ENCODE results near the gene PIP5K1B. TPM values are rescaled to one million over a fixed set of nuclear protein-coding genes. Genes with fewer than 3 reads are reported as not detected.

PIP5K1B gene
- polyA plus RNA-seq, 1 donor (not counting 4 experiments of a cell fraction or from before 2014, with no cell fraction given) = not detected

DNA sequence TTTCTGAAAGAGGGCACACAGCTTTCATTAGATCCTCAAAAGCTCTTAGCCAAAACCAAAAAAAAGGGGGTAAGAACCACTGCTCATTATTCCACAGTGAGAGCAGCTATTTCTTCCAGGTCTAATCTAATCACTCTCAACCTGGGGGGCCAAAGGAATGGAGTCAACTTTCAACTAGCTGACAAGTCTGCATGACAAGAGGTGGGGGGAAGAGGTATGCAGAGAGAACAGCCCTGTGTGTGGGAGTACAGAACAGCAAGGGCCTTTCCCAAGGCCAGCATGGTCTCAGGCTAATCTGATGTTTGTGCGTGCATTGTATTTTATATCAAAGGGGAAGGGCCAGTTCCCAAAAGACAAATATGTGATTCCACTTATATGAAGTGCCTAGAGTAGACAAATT, 36.9 kb upstream of the PIP5K1B start:
- Histone ChIP-seq H3K9me3 (ENCODE audit: control insufficient read depth, low read depth, low read length) (no peaks in the 10 kb centered on the region), H3K27me3 (ENCODE audit: control insufficient read depth, extremely low read depth, insufficient read depth, low read length) (no peaks in the 10 kb centered on the region), H3K36me3 (ENCODE audit: control insufficient read depth in 2 of 2, extremely low read depth in 1 of 2, insufficient read depth in 2 of 2, low read length in 2 of 2) (no peaks in the 10 kb centered on the region), H3K79me2 (ENCODE audit: control insufficient read depth, insufficient read depth, low read length) (no peaks in the 10 kb centered on the region), H3K9ac (ENCODE audit: control insufficient read depth, extremely low read depth, insufficient read depth, low read length) (no peak overlapping the region), H2AFZ (ENCODE audit: control insufficient read depth, low read length) (no peak overlapping the region), H3K9me1 (ENCODE audit: control insufficient read depth, extremely low read depth, insufficient read depth, low read length) (no peaks in the 10 kb centered on the region), H3K4me1 (ENCODE audit: control insufficient read depth, extremely low read depth, insufficient read depth, low read length) (no peaks in the 10 kb centered on the region), H4K20me1 (ENCODE audit: control insufficient read depth, extremely low read depth, insufficient read depth, low read length) (no peaks in the 10 kb centered on the region), H3K27ac (ENCODE audit: control insufficient read depth, insufficient read depth, low read length) (no peak overlapping the region), H3K4me2 (ENCODE audit: control insufficient read depth, extremely low read depth, insufficient read depth, low read depth, low read length) (no peak overlapping the region), H3K4me3 (ENCODE audit: control insufficient read depth in 2 of 3, extremely low read depth in 1 of 3, insufficient read depth in 2 of 3, low read depth in 1 of 3, low read length in 3 of 3) (no peak overlapping the region)
- no peak for TF ChIP-seq CTCF (optimal IDR thresholded peaks at IDR 0.05 in 1 of 3, IDR thresholded peaks at IDR 0.05 in 1 of 3, conservative IDR thresholded peaks at IDR 0.05 in 1 of 3; ENCODE audit: extremely low read depth in 1 of 3, insufficient read depth in 2 of 3, low read length in 3 of 3)
- TF ChIP-seq EZH2 (IDR thresholded peaks at IDR 0.05; ENCODE audit: low read length) = no peak
- dilution Hi-C loops (cut with MboI; ENCODE audit: extremely low pct_ligation_motif_present, low sequenced_read_pairs) = no loop called here
- FAIRE-seq (no peak), DNase-seq (ENCODE audit: low read depth, low spot score) (no peak)

DNA sequence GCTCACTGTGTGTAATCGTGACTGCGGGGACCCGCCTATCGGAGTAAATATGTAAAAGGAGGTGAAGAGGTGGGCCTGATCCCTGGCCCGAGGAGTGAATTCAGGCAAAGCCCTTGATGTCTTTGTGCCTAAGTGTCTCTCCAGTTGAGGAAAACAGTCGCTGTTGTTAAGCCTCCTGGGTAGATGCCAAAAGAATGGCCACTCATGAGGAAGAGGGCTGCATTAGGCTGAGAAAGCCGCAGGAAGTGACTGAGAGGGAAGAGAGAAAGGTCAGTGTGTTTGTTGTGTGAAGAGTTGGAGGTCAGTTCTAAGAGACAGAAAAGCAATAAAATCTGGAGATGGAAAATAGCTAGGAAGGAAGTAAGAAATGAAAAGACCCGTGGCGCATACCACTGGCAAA, 35.8 kb upstream of the PIP5K1B start:
- H3K4me3 ChIP-seq (ENCODE audit: control insufficient read depth in 2 of 3, extremely low read depth in 1 of 3, insufficient read depth in 2 of 3, low read depth in 1 of 3, low read length in 3 of 3) = no peak overlapping the region
- H3K9me1 ChIP-seq (ENCODE audit: control insufficient read depth, extremely low read depth, insufficient read depth, low read length) = no peaks in the 10 kb centered on the region
- no peaks in the 10 kb centered on the region for H3K36me3 ChIP-seq (ENCODE audit: control insufficient read depth in 2 of 2, extremely low read depth in 1 of 2, insufficient read depth in 2 of 2, low read length in 2 of 2)
- no peaks in the 10 kb centered on the region for H3K9me3 ChIP-seq (ENCODE audit: control insufficient read depth, low read depth, low read length)
- H3K4me2 ChIP-seq (ENCODE audit: control insufficient read depth, extremely low read depth, insufficient read depth, low read depth, low read length) = no peak overlapping the region
- H3K27ac ChIP-seq (ENCODE audit: control insufficient read depth, insufficient read depth, low read length) = no peak overlapping the region
- no peak for DNase-seq (ENCODE audit: low read depth, low spot score)
- no peak for FAIRE-seq
- H2AFZ ChIP-seq (ENCODE audit: control insufficient read depth, low read length) = no peak overlapping the region
- H3K27me3 ChIP-seq (ENCODE audit: control insufficient read depth, extremely low read depth, insufficient read depth, low read length) = no peaks in the 10 kb centered on the region
- H3K9ac ChIP-seq (ENCODE audit: control insufficient read depth, extremely low read depth, insufficient read depth, low read length) = no peak overlapping the region
- TF ChIP-seq CTCF (optimal IDR thresholded peaks at IDR 0.05 in 1 of 3, IDR thresholded peaks at IDR 0.05 in 1 of 3, conservative IDR thresholded peaks at IDR 0.05 in 1 of 3; ENCODE audit: extremely low read depth in 1 of 3, insufficient read depth in 2 of 3, low read length in 3 of 3) = no peak
- H4K20me1 ChIP-seq (ENCODE audit: control insufficient read depth, extremely low read depth, insufficient read depth, low read length) = no peaks in the 10 kb centered on the region
- no peaks in the 10 kb centered on the region for H3K79me2 ChIP-seq (ENCODE audit: control insufficient read depth, insufficient read depth, low read length)
- H3K4me1 ChIP-seq (ENCODE audit: control insufficient read depth, extremely low read depth, insufficient read depth, low read length) = no peaks in the 10 kb centered on the region
- dilution Hi-C loops (cut with MboI; ENCODE audit: extremely low pct_ligation_motif_present, low sequenced_read_pairs) = no loop called here
